Measurements from ENCODE around the gene POLR1A. TPM values are rescaled to one million over a fixed set of nuclear protein-coding genes. Genes with fewer than 3 reads are reported as not detected.

The POLR1A gene
- total and polyA plus RNA-seq, 2 donors (not counting 3 experiments of a cell fraction or from before 2014, with no cell fraction given) = 7.6 to 40.7 TPM

GRCh38 chr2:85987266-85988174 is 118.2 kb downstream of the POLR1A start:
- no peaks in the 10 kb centered on the region for H3K27me3 ChIP-seq (ENCODE audit: control insufficient read depth in 2 of 2, insufficient read depth in 2 of 2, low read length in 2 of 2)
- H2AFZ ChIP-seq (ENCODE audit: low read depth, low read length) = no peak overlapping the region
- H3K9me1 ChIP-seq (replicated peaks; ENCODE audit: control insufficient read depth, extremely low read depth, insufficient read depth, low read length) = no peaks in the 10 kb centered on the region
- BruUV-seq (replicated peaks) = no TSS peak
- H3K4me2 ChIP-seq (ENCODE audit: insufficient read depth, low read length) = no peak overlapping the region
- H3K9me3 ChIP-seq (replicated peaks; ENCODE audit: control insufficient read depth, insufficient read depth, low read length) = no peaks in the 10 kb centered on the region
- intact Hi-C loops (cut with micrococcal nuclease) = no loop called here
- no peaks in the 10 kb centered on the region for H3K79me2 ChIP-seq (ENCODE audit: control insufficient read depth, insufficient read depth, low read length)
- dilution Hi-C loops (cut with MboI; ENCODE audit: extremely low pct_ligation_motif_present, low sequenced_read_pairs) = no loop called here
- FAIRE-seq = no peak
- no peak overlapping the region for H3K4me3 ChIP-seq (replicated peaks in 1 of 3; ENCODE audit: insufficient read depth in 1 of 3, low read depth in 1 of 3, low read length in 3 of 3)
- CTCF ChIA-PET = interaction anchor here (0.9 kb wide), 1 partner anchor 98 kb away, joined by 3 read pairs; no protein-coding TSS in a partner anchor
- POLR2A ChIA-PET = no interaction called here
- H3K27ac ChIP-seq (ENCODE audit: insufficient read depth, low read depth, low read length) = no peak overlapping the region
- no peaks in the 10 kb centered on the region for H4K20me1 ChIP-seq (replicated peaks; ENCODE audit: control insufficient read depth, extremely low read depth, insufficient read depth, low read length)
- TF ChIP-seq MAX (IDR thresholded peaks at IDR 0.05; ENCODE audit: insufficient read depth, insufficient read length) (no peak), JUN (IDR thresholded peaks at IDR 0.05; ENCODE audit: borderline replicate concordance, insufficient read depth, insufficient read length, low read depth) (no peak), GATA2 (IDR thresholded peaks at IDR 0.05; ENCODE audit: insufficient read depth, insufficient read length, low read depth, low read length) (no peak), CTCF (IDR thresholded peaks at IDR 0.05; ENCODE audit: extremely low read depth in 1 of 2, insufficient read depth in 1 of 2, low read depth in 1 of 2, low read length in 2 of 2) (no peak), MYC (IDR thresholded peaks at IDR 0.05; ENCODE audit: low read depth, low read length) (no peak), POLR2AphosphoS5 (IDR thresholded peaks at IDR 0.05; ENCODE audit: insufficient read depth, low read depth, low read length) (no peak), FOS (IDR thresholded peaks at IDR 0.05; ENCODE audit: borderline replicate concordance, insufficient read depth, low read length) (no peak)
- no peak for DNase-seq (ENCODE audit: low read depth, low spot score)
- no peak overlapping the region for H3K9ac ChIP-seq (replicated peaks; ENCODE audit: extremely low read depth, insufficient read depth, low read length)
- H3K4me1 ChIP-seq (ENCODE audit: control insufficient read depth, extremely low read depth, insufficient read depth, low read length) = no peaks in the 10 kb centered on the region
- H3K36me3 ChIP-seq (ENCODE audit: control insufficient read depth in 2 of 2, extremely low read depth in 1 of 2, insufficient read depth in 2 of 2, low read length in 2 of 2) = no peaks in the 10 kb centered on the region

Data from endothelial cell of umbilical vein (primary cell).